ENCODE measurements around the gene TOMM40L.

GRCh38 chr1:161198897-161199431 is 26.9 kb upstream of the TOMM40L start, which contains the start of gene ADAMTS4:
- TF ChIP-seq, protein P1, sequence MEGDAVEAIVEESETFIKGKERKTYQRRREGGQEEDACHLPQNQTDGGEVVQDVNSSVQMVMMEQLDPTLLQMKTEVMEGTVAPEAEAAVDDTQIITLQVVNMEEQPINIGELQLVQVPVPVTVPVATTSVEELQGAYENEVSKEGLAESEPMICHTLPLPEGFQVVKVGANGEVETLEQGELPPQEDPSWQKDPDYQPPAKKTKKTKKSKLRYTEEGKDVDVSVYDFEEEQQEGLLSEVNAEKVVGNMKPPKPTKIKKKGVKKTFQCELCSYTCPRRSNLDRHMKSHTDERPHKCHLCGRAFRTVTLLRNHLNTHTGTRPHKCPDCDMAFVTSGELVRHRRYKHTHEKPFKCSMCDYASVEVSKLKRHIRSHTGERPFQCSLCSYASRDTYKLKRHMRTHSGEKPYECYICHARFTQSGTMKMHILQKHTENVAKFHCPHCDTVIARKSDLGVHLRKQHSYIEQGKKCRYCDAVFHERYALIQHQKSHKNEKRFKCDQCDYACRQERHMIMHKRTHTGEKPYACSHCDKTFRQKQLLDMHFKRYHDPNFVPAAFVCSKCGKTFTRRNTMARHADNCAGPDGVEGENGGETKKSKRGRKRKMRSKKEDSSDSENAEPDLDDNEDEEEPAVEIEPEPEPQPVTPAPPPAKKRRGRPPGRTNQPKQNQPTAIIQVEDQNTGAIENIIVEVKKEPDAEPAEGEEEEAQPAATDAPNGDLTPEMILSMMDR (IDR thresholded peaks at IDR 0.05): no peak
- TF ChIP-seq POLR2A (IDR thresholded peaks at IDR 0.05): peak in 1 of 2 donors; percentile 41

All from thyroid gland (tissue), 4 donors.